Stimulated activated naive CD8-positive, alpha-beta T cell treated with anti-CD3 and anti-CD28 coated beads, Interleukin-15, amount 100 ng/mL, for 72 hours (primary cell): ENCODE results near the gene OPA3.
"Not testable (repeated sequence)": the region's sequence is repeated elsewhere in the genome, so short reads cannot be mapped to it uniquely, and the experiment has no call there.

Experiments
- ATAC-seq: fragments of 150-1000 bp; cut with Tn5 transposase; 2 replicates; pipeline ENCODE4 v1.10.0; 2021; ENCODE audit warnings: mild to moderate bottlenecking, moderate library complexity
- DNase-seq, 2 donors: peaks; one replicate each; pipeline ENCODE4 v3.0.0; 2021 to 2022
- H3K27ac Mint-ChIP-seq, 2 donors: one replicate each; pipeline ENCODE4 v1.8.0; 2022; ENCODE audit warnings: mild to moderate bottlenecking in 2 of 2, mixed read lengths in 2 of 2, moderate library complexity in 2 of 2
- H3K27me3 Mint-ChIP-seq: one replicate; pipeline ENCODE4 v1.8.0; 2022; ENCODE audit warnings: mixed read lengths
- H3K4me1 Mint-ChIP-seq: one replicate; pipeline ENCODE4 v1.8.0; 2022; ENCODE audit warnings: mild to moderate bottlenecking, mixed read lengths
- H3K4me3 Mint-ChIP-seq, 2 donors: one replicate each; pipeline ENCODE4 v1.8.0; 2022; ENCODE audit warnings: mild to moderate bottlenecking in 2 of 2, mixed read lengths in 2 of 2, moderate library complexity in 1 of 2
- H3K9me3 Mint-ChIP-seq, 2 donors: one replicate each; pipeline ENCODE4 v1.8.0; 2022; ENCODE audit warnings: mixed read lengths in 2 of 2

OPA3 gene

GRCh38 chr19:45524575-45525129 is 60.0 kb downstream of the OPA3 start:
- Mint-ChIP-seq H3K27ac (no peak overlapping the region), H3K27me3 (no peaks in the 10 kb centered on the region), H3K4me1 (peaks cover 47% of the 10 kb centered on the region), H3K9me3 (no peaks in the 10 kb centered on the region), H3K4me3 (no peak overlapping the region)
- ATAC-seq, result no peak
- no peak for DNase-seq

GRCh38 chr19:45523642-45524256 is 60.9 kb downstream of the OPA3 start:
- peaks cover 40% of the 10 kb centered on the region for H3K4me1 Mint-ChIP-seq

GRCh38 chr19:45522010-45522941 is 62.3 kb downstream of the OPA3 start:
- H3K4me1 Mint-ChIP-seq, result peaks cover 27% of the 10 kb centered on the region
- ATAC-seq, result no peak
- H3K4me3 Mint-ChIP-seq, result no peak overlapping the region
- no peaks in the 10 kb centered on the region for H3K9me3 Mint-ChIP-seq
- no peaks in the 10 kb centered on the region for H3K27me3 Mint-ChIP-seq
- no peak for DNase-seq
- peak overlapping the region in 1 of 2 donors; percentile 59 for H3K27ac Mint-ChIP-seq

More at GRCh38 chr19:45523642-45524256, 60.9 kb downstream of the OPA3 start:
- no peak overlapping the region for H3K4me3 Mint-ChIP-seq
- ATAC-seq, result peak; percentile 94
- H3K27ac Mint-ChIP-seq, result peak overlapping the region in 1 of 2 donors; percentile 25
- peak; percentile 76 to 81 for DNase-seq
- no peaks in the 10 kb centered on the region for H3K27me3 Mint-ChIP-seq
- no peaks in the 10 kb centered on the region for H3K9me3 Mint-ChIP-seq

- DNase-seq (no peak), ATAC-seq (no peak)
- H3K4me3 Mint-ChIP-seq, result no peak overlapping the region
- H3K4me1 Mint-ChIP-seq, result peaks cover 42% of the 10 kb centered on the region
- H3K27me3 Mint-ChIP-seq, result no peaks in the 10 kb centered on the region
- no peak overlapping the region for H3K27ac Mint-ChIP-seq
- no peaks in the 10 kb centered on the region for H3K9me3 Mint-ChIP-seq
These were observed 66.2 kb downstream of the OPA3 start for GRCh38 chr19:45518469-45518826.

GRCh38 chr19:45517641-45518468 is 66.7 kb downstream of the OPA3 start:
- H3K4me1 Mint-ChIP-seq, result peaks cover 44% of the 10 kb centered on the region
- no peak overlapping the region for H3K27ac Mint-ChIP-seq

GRCh38 chr19:45517238-45517637 is 67.4 kb downstream of the OPA3 start:
- H3K4me3 Mint-ChIP-seq, result no peak overlapping the region
- DNase-seq (no peak), ATAC-seq (no peak)
- peaks cover 49% of the 10 kb centered on the region for H3K4me1 Mint-ChIP-seq
- H3K27me3 Mint-ChIP-seq, result no peaks in the 10 kb centered on the region
- no peak overlapping the region for H3K27ac Mint-ChIP-seq
- H3K9me3 Mint-ChIP-seq, result no peaks in the 10 kb centered on the region

More at GRCh38 chr19:45517641-45518468, 66.7 kb downstream of the OPA3 start:
- no peak for ATAC-seq
- Mint-ChIP-seq H3K27me3 (no peaks in the 10 kb centered on the region), H3K4me3 (no peak overlapping the region), H3K9me3 (no peaks in the 10 kb centered on the region)
- DNase-seq, result no peak

GRCh38 chr19:45515807-45516401 is 68.7 kb downstream of the OPA3 start:
- H3K4me1 Mint-ChIP-seq, result peaks cover 55% of the 10 kb centered on the region
- H3K4me3 Mint-ChIP-seq, result peak overlapping the region in 1 of 2 donors; percentile 50

GRCh38 chr19:45515081-45515624 is 69.4 kb downstream of the OPA3 start:
- H3K4me3 Mint-ChIP-seq, result peak overlapping the region; percentile 50 to 54
- H3K27ac Mint-ChIP-seq, result peak overlapping the region; percentile 75 to 91
- DNase-seq (no peak), ATAC-seq (peak; percentile 63)
- no peaks in the 10 kb centered on the region for H3K27me3 Mint-ChIP-seq
- H3K4me1 Mint-ChIP-seq, result peaks cover 62% of the 10 kb centered on the region
- H3K9me3 Mint-ChIP-seq, result no peaks in the 10 kb centered on the region

More at GRCh38 chr19:45515807-45516401, 68.7 kb downstream of the OPA3 start:
- no peak for ATAC-seq
- DNase-seq, result no peak
- Mint-ChIP-seq H3K9me3 (no peaks in the 10 kb centered on the region), H3K27me3 (no peaks in the 10 kb centered on the region), H3K27ac (peak overlapping the region in 1 of 2 donors; percentile 75)

- no peaks in the 10 kb centered on the region for H3K27me3 Mint-ChIP-seq
- H3K4me1 Mint-ChIP-seq, result peaks cover 69% of the 10 kb centered on the region
- H3K9me3 Mint-ChIP-seq, result no peaks in the 10 kb centered on the region
- ATAC-seq (peak; percentile 61), DNase-seq (no peak)
- H3K4me3 Mint-ChIP-seq, result peak overlapping the region; percentile 54 to 77
- peak overlapping the region; percentile 82 to 91 for H3K27ac Mint-ChIP-seq
These were observed 70.1 kb downstream of the OPA3 start for GRCh38 chr19:45514376-45515051.

GRCh38 chr19:45512881-45513483 is 71.6 kb downstream of the OPA3 start:
- H3K4me3 Mint-ChIP-seq, result peak overlapping the region in 1 of 2 donors; percentile 39
- no peaks in the 10 kb centered on the region for H3K9me3 Mint-ChIP-seq

GRCh38 chr19:45511074-45511473 is 73.5 kb downstream of the OPA3 start:
- peak overlapping the region; percentile 24 to 35 for H3K4me3 Mint-ChIP-seq
- no peaks in the 10 kb centered on the region for H3K9me3 Mint-ChIP-seq
- H3K27me3 Mint-ChIP-seq, result no peaks in the 10 kb centered on the region
- peaks cover 72% of the 10 kb centered on the region for H3K4me1 Mint-ChIP-seq
- no peak for ATAC-seq
- peak overlapping the region in 1 of 2 donors; percentile 25 for H3K27ac Mint-ChIP-seq
- no peak for DNase-seq

More at GRCh38 chr19:45512881-45513483, 71.6 kb downstream of the OPA3 start:
- peaks cover 77% of the 10 kb centered on the region for H3K4me1 Mint-ChIP-seq
- DNase-seq (no peak), ATAC-seq (no peak)
- H3K27ac Mint-ChIP-seq, result peak overlapping the region in 1 of 2 donors; percentile 89
- no peaks in the 10 kb centered on the region for H3K27me3 Mint-ChIP-seq

GRCh38 chr19:45510352-45510751 is 74.2 kb downstream of the OPA3 start:
- H3K27ac Mint-ChIP-seq, H3K9me3 Mint-ChIP-seq, DNase-seq, H3K27me3 Mint-ChIP-seq, ATAC-seq: not testable (repeated sequence)
- Mint-ChIP-seq H3K4me1 (peaks cover 72% of the 10 kb centered on the region), H3K4me3 (peak overlapping the region; percentile 88 to 96)

GRCh38 chr19:45509692-45510015 is 74.9 kb downstream of the OPA3 start:
- Mint-ChIP-seq H3K27me3 (no peaks in the 10 kb centered on the region), H3K4me3 (peak overlapping the region; percentile 88 to 96), H3K4me1 (peaks cover 69% of the 10 kb centered on the region), H3K9me3 (no peaks in the 10 kb centered on the region), H3K27ac (peak overlapping the region in 1 of 2 donors; percentile 24)
- no peak for DNase-seq
- no peak for ATAC-seq
